ENCODE measurements around the gene ZSCAN20.

DNA sequence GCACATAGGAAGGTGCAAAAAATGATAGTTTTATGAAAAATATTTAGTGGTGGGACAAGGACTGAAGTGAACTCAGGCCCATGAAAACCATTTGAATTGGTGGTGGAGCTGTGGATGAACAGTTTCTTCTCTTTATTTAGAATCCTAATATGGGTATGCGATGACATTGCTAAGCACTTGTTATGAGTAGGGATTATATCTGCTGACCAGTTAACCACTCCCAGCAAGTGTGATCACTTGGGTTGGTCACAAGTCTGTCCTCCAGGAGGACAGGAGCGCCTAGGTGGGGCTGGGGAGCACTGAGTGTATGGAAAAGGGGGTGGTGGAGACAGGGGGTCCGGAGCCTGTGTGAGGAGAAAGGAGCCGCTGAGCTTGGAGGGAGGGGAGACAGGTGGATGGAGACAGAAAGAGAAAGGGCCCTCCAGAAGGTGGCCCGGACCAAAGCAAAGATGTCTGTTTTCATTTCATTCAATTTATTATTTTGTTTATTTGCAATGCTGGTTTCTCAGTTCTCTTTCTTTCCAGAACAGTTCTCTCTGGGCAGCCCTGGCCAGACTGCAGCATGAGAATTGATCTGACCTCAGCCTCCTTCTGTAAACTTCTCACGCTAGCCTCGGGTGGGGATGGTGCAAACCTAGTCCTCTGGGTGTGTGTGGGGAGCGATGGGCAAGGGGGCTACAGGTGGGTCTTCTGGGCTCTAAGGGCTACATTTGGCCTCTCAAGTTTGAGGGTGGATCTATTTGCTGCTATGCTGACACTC, 9.9 kb upstream of the ZSCAN20 start:
- TF ChIP-seq CTCF (IDR thresholded peaks at IDR 0.05; ENCODE audit: low read depth, low read length, poor library complexity, severe bottlenecking) (no peak), EZH2phosphoT487 (IDR thresholded peaks at IDR 0.05; ENCODE audit: borderline replicate concordance, low read length) (no peak)
